ENCODE data around the gene AP3D1. TPM values are rescaled to one million over a fixed set of nuclear protein-coding genes. Genes with fewer than 3 reads are reported as not detected.

Gene AP3D1
- total and polyA plus RNA-seq, 9 of the 15 experiments (the other 6 are each of a cell fraction or from before 2014, with no cell fraction given), result 1.2 to 86.1 (median 35.9) TPM

DNA sequence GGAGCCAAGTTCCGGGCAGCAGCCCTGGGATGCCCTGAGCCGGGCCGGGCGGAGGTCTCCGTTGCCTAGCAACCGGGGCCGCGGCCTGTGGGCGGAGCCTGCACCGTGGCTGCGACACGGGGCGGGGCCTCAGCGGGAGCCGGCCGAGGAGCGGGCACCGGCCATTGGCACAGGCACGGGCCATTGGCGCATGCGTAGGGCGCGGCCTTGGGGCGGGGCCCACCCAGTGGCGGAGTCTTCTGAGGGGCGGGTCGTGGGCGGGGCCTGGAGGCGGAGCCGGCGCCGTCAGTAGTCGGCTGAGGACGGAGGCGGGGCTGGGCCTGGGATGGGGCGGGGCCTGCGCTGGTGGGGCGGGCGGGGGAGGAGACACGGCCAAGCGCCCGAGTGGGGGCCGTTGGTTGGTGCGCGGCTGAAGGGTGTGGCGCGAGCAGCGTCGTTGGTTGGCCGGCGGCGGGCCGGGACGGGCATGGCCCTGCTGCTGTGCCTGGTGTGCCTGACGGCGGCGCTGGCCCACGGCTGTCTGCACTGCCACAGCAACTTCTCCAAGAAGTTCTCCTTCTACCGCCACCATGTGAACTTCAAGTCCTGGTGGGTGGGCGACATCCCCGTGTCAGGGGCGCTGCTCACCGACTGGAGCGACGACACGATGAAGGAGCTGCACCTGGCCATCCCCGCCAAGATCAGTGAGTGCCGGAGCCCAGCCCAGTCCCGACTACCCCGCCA, 54.7 kb downstream of the AP3D1 start, which contains the start of gene IZUMO4 (continued):
- peak; percentile 0 for TF ChIP-seq U2AF1 (optimal IDR thresholded peaks at IDR 0.05; ENCODE audit: low read depth, low read length)
- TF ChIP-seq CREB1 (IDR thresholded peaks at IDR 0.05), result 0 out of 2 replicates have a peak, but pooled peaks have one; percentile 10
- no peak; the same call in 1 of the 2 replicates for TF ChIP-seq CREB1 (CRISPR knock-in tag; IDR thresholded peaks at IDR 0.05)
- TF ChIP-seq RBM25 (IDR thresholded peaks at IDR 0.05; ENCODE audit: low read depth, low read length, severe bottlenecking), result peak; percentile 64
- TF ChIP-seq, protein P1, sequence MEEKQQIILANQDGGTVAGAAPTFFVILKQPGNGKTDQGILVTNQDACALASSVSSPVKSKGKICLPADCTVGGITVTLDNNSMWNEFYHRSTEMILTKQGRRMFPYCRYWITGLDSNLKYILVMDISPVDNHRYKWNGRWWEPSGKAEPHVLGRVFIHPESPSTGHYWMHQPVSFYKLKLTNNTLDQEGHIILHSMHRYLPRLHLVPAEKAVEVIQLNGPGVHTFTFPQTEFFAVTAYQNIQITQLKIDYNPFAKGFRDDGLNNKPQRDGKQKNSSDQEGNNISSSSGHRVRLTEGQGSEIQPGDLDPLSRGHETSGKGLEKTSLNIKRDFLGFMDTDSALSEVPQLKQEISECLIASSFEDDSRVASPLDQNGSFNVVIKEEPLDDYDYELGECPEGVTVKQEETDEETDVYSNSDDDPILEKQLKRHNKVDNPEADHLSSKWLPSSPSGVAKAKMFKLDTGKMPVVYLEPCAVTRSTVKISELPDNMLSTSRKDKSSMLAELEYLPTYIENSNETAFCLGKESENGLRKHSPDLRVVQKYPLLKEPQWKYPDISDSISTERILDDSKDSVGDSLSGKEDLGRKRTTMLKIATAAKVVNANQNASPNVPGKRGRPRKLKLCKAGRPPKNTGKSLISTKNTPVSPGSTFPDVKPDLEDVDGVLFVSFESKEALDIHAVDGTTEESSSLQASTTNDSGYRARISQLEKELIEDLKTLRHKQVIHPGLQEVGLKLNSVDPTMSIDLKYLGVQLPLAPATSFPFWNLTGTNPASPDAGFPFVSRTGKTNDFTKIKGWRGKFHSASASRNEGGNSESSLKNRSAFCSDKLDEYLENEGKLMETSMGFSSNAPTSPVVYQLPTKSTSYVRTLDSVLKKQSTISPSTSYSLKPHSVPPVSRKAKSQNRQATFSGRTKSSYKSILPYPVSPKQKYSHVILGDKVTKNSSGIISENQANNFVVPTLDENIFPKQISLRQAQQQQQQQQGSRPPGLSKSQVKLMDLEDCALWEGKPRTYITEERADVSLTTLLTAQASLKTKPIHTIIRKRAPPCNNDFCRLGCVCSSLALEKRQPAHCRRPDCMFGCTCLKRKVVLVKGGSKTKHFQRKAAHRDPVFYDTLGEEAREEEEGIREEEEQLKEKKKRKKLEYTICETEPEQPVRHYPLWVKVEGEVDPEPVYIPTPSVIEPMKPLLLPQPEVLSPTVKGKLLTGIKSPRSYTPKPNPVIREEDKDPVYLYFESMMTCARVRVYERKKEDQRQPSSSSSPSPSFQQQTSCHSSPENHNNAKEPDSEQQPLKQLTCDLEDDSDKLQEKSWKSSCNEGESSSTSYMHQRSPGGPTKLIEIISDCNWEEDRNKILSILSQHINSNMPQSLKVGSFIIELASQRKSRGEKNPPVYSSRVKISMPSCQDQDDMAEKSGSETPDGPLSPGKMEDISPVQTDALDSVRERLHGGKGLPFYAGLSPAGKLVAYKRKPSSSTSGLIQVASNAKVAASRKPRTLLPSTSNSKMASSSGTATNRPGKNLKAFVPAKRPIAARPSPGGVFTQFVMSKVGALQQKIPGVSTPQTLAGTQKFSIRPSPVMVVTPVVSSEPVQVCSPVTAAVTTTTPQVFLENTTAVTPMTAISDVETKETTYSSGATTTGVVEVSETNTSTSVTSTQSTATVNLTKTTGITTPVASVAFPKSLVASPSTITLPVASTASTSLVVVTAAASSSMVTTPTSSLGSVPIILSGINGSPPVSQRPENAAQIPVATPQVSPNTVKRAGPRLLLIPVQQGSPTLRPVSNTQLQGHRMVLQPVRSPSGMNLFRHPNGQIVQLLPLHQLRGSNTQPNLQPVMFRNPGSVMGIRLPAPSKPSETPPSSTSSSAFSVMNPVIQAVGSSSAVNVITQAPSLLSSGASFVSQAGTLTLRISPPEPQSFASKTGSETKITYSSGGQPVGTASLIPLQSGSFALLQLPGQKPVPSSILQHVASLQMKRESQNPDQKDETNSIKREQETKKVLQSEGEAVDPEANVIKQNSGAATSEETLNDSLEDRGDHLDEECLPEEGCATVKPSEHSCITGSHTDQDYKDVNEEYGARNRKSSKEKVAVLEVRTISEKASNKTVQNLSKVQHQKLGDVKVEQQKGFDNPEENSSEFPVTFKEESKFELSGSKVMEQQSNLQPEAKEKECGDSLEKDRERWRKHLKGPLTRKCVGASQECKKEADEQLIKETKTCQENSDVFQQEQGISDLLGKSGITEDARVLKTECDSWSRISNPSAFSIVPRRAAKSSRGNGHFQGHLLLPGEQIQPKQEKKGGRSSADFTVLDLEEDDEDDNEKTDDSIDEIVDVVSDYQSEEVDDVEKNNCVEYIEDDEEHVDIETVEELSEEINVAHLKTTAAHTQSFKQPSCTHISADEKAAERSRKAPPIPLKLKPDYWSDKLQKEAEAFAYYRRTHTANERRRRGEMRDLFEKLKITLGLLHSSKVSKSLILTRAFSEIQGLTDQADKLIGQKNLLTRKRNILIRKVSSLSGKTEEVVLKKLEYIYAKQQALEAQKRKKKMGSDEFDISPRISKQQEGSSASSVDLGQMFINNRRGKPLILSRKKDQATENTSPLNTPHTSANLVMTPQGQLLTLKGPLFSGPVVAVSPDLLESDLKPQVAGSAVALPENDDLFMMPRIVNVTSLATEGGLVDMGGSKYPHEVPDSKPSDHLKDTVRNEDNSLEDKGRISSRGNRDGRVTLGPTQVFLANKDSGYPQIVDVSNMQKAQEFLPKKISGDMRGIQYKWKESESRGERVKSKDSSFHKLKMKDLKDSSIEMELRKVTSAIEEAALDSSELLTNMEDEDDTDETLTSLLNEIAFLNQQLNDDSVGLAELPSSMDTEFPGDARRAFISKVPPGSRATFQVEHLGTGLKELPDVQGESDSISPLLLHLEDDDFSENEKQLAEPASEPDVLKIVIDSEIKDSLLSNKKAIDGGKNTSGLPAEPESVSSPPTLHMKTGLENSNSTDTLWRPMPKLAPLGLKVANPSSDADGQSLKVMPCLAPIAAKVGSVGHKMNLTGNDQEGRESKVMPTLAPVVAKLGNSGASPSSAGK (IDR thresholded peaks at IDR 0.05), result no peak
- TF ChIP-seq, protein P2, sequence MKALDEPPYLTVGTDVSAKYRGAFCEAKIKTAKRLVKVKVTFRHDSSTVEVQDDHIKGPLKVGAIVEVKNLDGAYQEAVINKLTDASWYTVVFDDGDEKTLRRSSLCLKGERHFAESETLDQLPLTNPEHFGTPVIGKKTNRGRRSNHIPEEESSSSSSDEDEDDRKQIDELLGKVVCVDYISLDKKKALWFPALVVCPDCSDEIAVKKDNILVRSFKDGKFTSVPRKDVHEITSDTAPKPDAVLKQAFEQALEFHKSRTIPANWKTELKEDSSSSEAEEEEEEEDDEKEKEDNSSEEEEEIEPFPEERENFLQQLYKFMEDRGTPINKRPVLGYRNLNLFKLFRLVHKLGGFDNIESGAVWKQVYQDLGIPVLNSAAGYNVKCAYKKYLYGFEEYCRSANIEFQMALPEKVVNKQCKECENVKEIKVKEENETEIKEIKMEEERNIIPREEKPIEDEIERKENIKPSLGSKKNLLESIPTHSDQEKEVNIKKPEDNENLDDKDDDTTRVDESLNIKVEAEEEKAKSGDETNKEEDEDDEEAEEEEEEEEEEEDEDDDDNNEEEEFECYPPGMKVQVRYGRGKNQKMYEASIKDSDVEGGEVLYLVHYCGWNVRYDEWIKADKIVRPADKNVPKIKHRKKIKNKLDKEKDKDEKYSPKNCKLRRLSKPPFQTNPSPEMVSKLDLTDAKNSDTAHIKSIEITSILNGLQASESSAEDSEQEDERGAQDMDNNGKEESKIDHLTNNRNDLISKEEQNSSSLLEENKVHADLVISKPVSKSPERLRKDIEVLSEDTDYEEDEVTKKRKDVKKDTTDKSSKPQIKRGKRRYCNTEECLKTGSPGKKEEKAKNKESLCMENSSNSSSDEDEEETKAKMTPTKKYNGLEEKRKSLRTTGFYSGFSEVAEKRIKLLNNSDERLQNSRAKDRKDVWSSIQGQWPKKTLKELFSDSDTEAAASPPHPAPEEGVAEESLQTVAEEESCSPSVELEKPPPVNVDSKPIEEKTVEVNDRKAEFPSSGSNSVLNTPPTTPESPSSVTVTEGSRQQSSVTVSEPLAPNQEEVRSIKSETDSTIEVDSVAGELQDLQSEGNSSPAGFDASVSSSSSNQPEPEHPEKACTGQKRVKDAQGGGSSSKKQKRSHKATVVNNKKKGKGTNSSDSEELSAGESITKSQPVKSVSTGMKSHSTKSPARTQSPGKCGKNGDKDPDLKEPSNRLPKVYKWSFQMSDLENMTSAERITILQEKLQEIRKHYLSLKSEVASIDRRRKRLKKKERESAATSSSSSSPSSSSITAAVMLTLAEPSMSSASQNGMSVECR (CRISPR knock-in tag; IDR thresholded peaks at IDR 0.05), result peak; percentile 86
- TF ChIP-seq MEIS2 (IDR thresholded peaks at IDR 0.05; ENCODE audit: partially characterized antibody), result peak; percentile 69
- peak; percentile 39; the same call in 1 of the 2 replicates for TF ChIP-seq VEZF1 (CRISPR knock-in tag; IDR thresholded peaks at IDR 0.05)
- no peak for TF ChIP-seq POLR3A (IDR thresholded peaks at IDR 0.05; ENCODE audit: borderline replicate concordance, extremely low read depth, insufficient read depth, insufficient read length)
